CD4-positive, alpha-beta T cell treated with Interleukin-1 beta for 1 hour (primary cell): ENCODE measurements around the gene GADL1.
A peak's percentile ranks its signal among the peaks of the same experiment; 100 is the strongest.

ENCODE experiments used
- DNase-seq, 2 donors: peaks; one replicate each; pipeline ENCODE4 v3.0.0-alpha.2; 2020 to 2022

Gene GADL1

DNA sequence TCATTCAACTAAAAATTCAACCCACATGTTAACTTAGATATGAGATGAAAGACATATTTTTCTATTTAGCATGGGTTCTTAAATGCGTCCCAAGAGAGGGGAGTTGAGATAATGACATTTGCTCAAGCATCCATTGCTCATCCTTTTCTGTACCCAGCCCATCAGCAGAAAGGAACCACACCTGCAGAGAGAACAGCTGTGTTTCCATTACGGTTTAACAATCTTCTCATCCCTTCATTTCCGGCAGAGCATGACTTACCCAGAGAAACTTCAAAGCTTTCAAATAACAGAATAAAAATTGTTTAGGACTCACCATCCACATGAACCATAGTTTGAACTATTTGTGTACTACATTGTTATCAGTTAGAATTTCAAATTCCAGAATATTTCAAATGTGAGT lies 174.9 kb downstream of the GADL1 start:
- no peak for DNase-seq

DNA sequence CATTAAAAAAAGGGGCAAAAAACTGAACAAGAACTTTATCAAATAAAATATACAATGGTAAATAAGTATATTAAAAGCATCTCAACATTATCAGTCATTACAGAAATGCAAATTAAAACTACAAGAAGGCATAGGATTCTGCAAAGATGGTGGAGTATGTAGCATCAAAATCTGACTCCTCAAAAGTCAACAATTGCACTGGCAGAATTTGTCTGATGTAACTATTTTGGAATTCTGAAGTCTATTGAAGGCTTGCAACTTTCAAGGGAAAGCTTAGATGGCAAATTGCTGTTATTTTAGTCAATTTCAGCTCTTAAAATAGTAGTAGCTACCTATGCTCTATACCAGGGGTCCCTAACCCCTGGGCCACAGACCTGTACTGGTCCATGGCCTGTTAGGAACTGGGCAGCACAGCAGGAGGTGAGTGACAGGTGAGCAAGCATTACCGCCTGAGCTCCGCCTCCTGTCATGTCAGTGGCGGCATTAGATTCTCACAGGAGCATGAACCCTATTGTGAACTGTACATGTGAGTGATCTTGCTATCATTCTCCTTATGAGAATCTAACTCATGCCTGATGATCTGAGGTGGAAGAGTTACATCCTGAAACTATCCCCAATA lies 180.5 kb downstream of the GADL1 start:
- DNase-seq, result no peak

GRCh38 chr3:30712991-30713390 lies 181.5 kb downstream of the GADL1 start:
- no peak for DNase-seq

DNA sequence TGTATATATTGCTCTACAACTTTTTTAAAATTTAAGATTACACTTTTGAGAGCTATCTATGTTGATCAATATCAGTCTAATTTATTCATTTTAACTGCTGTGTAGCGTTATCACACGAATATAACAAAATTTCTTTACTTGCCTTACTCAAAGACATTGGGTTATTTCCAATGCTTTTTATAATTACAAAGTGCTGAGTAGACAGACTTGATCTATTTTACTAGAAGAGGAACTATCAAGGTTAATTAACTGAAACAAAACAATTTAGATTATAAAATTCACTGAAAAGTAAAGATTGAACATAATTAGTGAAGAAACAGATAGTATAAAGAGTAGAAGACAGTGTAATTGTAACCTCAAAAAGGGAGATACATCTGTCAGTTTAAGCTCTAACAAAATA lies 182.6 kb downstream of the GADL1 start:
- DNase-seq, result no peak

DNA sequence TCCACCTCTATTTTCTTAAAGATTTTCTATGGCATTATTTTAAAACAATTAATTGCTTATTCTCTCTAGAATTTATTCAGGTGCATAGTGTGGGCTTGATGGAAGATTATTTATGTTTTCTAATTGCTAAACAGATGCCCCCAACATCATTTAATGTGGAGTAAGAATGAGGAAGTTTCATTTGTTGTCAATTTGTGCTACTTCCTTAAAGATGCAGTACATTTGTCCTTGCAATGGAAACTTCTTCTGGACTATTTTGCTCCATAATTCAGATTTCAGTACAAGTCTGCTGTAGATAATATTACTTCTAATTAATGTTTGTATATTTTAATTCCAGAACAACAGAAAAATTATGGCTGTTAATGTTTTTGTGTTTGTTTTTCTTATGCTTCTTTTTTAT lies 183.3 kb downstream of the GADL1 start:
- DNase-seq, result no peak

DNA sequence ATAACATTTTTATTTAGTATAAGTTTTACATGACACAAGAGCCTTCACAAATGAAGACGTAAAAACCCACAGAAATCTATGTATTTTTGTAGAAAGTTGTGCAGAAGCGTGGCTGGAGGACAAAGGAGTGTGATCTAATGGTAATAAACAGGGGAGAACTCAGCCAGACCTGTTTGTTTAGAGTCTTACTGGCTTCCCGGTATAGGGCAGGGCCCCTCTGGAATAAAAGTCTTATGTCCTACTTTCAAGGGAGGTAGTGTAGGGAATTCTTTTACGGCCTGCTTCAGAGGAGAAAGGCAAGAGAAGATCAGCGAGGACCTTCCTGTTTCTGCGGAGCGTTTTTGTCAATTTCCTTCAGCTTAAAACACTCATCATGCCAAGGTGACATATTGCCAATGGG lies 184.4 kb downstream of the GADL1 start:
- DNase-seq, result no peak

DNA sequence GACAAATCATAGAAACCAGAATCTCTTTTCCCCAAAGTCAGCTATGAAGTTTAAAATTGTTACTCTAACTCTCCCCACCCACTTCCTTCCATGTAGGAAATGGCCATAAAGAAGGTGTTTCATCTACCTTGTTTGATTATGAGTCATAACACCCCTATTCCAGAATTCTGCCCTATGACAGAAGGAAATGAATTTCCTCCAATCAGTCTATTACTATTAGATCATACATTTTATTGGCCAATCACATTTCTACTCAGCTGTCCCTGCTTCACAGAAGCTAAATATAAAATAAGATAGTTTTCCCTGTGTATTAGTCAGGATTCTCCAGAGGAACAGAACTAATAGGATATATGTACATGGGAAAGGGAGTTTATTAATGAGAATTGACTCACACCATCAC lies 186.0 kb downstream of the GADL1 start:
- DNase-seq, result no peak

DNA sequence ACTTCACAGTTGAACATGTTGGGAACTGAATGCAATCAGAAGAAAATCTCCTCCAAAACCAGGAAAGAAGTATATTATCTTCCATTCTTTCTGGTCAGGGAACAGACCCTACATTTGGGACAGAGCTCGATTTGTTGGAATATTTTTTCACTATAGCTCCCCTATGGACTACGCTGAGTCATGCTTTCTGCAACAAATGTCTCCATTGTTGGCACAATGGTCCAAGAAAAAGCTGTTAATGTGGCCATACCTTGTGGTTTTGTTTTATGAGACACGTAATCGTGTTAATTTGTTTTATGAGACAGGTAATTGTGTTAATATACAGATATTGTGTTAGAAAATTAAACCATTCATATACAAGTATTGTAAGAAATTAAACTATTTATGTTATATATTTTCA lies 186.6 kb downstream of the GADL1 start:
- no peak for DNase-seq

GRCh38 chr3:30704931-30705890 lies 189.2 kb downstream of the GADL1 start:
- DNase-seq, result no peak

DNA sequence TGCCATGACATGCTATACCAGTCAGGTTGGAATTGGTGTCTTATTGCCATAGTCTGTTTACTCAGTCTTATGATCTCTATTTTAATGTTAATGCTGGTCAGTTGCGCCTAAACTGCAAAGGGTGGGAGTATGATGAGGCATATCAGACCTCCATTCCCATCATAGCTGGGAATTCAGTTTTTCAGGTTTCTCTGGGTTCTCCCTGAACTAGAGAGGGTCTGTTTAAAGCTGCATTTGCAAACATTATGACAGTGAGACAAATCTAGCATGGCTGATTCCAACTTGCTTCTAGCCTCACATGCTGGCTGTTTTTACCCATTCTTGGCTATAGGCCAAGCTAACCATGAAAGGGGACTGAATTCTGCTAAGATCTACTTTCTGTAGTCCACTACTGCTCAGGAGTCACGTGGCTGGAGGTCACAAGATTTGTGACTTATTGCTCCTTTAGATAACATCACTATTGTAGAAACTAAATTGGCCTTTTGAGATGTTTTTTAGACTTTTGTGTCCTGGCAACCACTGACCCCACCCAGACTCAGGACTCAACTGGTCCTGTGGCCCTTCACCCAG lies 191.5 kb downstream of the GADL1 start:
- no peak for DNase-seq

DNA sequence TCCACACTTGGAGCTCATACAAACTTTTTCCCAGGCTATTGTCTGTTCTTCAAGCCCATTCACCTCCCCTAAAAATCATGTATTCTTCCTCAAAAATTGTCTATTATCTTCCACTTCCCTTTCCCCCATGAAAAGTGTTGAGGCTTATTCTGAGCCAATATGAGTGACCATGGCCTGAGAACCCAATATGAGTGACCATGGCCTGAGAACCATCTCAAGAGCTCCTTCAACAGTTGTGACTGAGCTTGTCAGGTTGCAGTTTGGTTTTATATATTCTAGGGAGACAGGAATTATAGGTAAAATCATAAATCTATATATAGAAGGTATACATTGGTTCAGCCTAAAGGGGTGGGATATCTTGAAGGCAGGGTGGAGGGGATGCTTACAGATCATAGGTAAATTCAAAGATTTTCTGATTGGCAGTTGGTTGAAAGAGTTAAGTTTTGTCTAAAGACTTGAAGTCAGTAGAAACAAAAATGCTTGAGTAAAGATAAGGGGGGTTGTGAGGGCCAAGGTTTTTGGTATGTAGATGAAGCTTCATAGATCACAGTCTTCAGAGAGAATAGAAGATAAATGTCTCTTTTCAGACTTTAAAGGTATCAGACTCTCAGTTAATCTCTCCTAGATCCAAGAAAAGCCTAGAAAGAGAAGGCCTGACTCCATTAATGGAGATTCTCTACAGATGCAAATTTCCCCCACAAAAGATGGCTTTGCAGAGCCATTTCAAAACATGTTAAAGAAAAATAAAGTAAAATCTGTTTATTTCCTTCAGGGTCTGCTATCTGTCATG lies 192.2 kb downstream of the GADL1 start:
- no peak for DNase-seq

GRCh38 chr3:30700702-30701321 lies 193.6 kb downstream of the GADL1 start:
- no peak for DNase-seq

GRCh38 chr3:30699927-30700326 lies 194.5 kb downstream of the GADL1 start:
- DNase-seq, result no peak

DNA sequence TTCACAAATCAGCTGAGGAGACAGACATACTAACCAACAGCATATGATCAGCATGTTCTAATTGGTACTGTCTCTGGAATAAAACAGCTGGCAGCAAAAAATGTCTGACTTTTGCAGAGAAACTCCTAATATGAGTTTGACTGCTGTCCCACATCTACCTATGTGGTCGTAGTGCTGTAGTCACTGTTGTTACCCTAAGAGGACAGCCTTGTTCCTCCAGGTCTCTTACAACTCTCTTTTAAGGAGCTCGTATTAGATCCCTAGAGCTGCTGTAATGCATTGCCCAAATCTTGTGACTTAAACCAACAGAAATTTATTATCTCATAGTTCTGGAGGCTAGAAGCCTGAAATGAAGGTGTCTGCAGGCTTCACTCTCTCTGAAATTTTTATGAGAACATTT lies 195.9 kb downstream of the GADL1 start:
- DNase-seq, result no peak

GRCh38 chr3:30696896-30697295 lies 197.6 kb downstream of the GADL1 start:
- DNase-seq, result no peak

GRCh38 chr3:30696403-30696819 lies 198.1 kb downstream of the GADL1 start:
- no peak for DNase-seq

DNA sequence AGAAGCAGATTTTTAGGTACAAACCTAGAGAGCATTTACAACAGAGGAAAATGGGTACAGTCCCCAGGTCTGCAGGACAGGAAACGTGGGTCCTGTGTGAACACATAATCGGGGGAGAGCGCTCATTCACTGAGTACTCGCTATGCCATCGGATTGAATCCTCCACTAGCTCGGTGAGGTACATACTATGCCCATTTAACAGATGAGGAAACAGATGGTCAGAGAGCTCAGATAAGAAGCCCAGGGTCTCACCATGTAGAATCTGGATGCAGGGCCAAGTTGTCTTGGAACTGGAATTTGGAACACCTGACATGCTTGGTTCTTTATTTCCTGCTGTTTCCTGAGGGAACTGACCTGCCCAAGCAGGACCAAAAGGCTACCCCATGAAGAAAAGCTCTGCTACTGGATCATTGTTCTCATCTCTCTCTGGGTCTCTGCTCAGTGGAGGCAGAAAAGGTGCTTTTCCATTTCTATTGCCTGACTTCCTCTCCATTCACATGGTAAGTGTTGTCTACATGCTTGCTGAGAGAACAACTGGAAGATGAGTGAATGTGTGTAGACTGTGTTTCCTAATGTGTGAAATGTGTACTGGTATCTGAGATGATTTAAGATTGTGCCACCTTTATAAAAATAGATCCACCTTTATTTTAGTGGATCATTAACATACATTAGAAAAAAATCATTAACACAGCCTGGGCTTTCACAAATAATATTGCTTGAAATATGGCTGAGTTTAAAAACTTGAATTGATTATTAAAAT lies 199.0 kb downstream of the GADL1 start:
- no peak for DNase-seq

DNA sequence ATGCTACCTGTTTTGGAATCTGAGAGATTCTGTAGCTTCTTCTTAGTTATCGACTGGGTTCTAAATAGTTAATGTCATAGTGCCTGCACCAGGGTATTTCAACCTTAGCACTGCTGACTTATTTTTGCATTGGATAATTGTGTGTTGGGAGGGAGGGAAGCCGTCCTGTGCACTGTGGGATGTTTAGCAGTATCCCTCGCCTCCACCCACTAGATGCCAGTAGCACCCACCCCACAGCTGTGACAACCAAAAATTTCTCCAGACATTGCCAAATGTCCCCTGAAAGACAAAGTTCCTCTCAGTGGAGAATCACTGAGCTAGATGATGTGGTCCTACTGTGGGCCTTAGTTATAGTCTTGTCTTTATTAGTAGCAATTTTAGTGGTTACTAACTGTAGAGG lies 199.8 kb downstream of the GADL1 start:
- DNase-seq, result no peak

DNA sequence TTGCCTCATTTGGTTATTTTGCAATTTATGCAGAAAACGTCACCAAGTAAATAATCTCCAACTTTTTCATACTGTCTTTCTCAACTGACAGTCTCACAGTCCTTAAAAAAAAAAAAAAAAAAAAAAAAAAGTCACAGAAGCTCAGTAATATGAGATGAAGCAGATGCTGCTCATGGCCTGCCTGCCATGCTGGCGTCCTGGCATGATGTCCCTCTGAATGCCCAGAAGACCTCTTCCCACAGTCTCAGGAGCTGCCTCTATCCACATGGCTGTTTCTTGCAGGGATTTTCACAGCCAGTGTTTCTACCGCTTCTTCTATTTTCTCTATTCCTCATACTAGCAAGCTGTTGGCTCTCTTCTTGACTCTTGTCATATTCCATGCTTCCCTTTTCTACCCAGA lies 200.3 kb downstream of the GADL1 start:
- no peak for DNase-seq

DNA sequence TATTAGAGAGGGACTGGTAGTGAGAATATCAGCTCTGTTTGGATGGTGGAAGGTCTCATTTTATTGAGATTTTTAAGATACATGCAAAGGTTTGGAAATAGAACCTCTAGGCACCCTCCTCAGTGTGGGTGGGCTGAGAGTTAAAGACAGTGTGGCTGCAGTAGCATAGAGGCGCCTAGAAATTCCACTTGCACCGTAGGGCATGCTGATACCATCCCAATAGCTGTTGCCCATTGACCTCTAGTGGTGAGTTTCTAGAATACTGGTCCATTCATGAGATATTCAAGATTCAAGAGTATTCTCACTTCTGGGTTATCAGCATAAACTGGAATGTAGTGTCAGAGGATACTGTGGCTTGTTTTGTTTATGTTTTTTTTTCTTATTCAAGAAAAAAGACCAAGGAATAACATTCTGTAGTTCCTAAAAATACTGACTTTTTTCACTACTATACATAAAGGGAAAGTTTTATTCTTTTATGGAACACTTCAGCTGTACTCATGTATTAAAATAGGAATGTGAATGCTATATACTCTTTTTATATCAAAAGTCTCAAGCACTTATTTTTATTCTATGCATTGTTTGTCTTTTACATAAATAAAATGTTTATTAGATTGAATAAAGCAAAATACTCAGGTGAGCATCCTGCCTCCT lies 200.9 kb downstream of the GADL1 start:
- DNase-seq, result peak; percentile 49 to 73

DNA sequence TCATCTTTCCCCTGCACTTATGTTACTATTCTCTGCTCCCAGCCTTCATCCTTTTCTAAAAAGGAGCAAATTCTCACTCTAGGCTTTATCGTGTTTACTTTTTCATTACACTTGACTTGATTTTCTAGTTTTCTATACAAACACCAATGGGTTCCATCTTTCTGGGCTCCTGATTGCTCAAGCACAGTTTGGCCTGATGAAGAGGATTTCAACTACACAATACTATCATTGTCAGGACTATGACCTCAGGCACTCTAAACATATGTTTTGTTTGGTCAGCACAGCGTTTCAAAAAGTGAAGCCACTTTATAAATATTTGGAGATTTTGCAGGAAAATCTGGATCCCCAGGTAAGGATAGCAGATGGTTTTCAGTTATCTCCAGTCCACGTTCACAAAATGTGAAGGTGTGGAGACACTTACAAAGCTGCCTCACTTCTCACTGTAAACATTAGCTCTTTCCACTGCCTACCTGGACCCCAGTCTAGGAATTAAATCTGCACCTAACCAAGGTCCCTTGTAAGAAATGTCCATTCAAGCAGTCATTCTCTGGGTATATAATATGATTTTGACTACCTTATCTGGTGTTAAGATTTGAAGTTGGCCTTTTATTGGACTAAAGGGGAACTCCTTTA lies 201.8 kb downstream of the GADL1 start:
- no peak for DNase-seq
